OCI-M1 (cell line): ENCODE data around the gene KLHL25.

Source experiments
- DNase-seq: peaks from one replicate; lab custom pipeline; 2025; lab: John Stamatoyannopoulos, UW

The KLHL25 gene

GRCh38 chr15:85748176-85748575 lies 46.5 kb downstream of the KLHL25 start:
- no peak for DNase-seq

GRCh38 chr15:85746641-85747040 lies 48.1 kb downstream of the KLHL25 start:
- no peak for DNase-seq

- DNase-seq, result no peak
Observed at GRCh38 chr15:85745525-85746150, 49.1 kb downstream of the KLHL25 start.

GRCh38 chr15:85745023-85745422 lies 49.7 kb downstream of the KLHL25 start:
- no peak for DNase-seq

GRCh38 chr15:85744579-85744978 lies 50.1 kb downstream of the KLHL25 start:
- DNase-seq, result no peak

GRCh38 chr15:85743392-85744055 lies 51.2 kb downstream of the KLHL25 start:
- no peak for DNase-seq

GRCh38 chr15:85742186-85742821 lies 52.4 kb downstream of the KLHL25 start:
- no peak for DNase-seq

- DNase-seq, result no peak
Observed at GRCh38 chr15:85741662-85742061, 53.1 kb downstream of the KLHL25 start.

- DNase-seq, result no peak
Observed at GRCh38 chr15:85741021-85741421, 53.7 kb downstream of the KLHL25 start.

GRCh38 chr15:85737061-85737460 lies 57.7 kb downstream of the KLHL25 start:
- no peak for DNase-seq

GRCh38 chr15:85733416-85733815 lies 61.3 kb downstream of the KLHL25 start:
- peak; percentile 5 for DNase-seq

GRCh38 chr15:85730001-85730820 lies 64.5 kb downstream of the KLHL25 start:
- peak; percentile 76 for DNase-seq

- no peak for DNase-seq
Observed at GRCh38 chr15:85727068-85727467, 67.7 kb downstream of the KLHL25 start.

GRCh38 chr15:85726454-85726853 lies 68.3 kb downstream of the KLHL25 start:
- no peak for DNase-seq

GRCh38 chr15:85725564-85725963 lies 69.2 kb downstream of the KLHL25 start:
- no peak for DNase-seq

- no peak for DNase-seq
Observed at GRCh38 chr15:85725019-85725418, 69.7 kb downstream of the KLHL25 start.

GRCh38 chr15:85723960-85724945 lies 70.5 kb downstream of the KLHL25 start:
- no peak for DNase-seq

GRCh38 chr15:85722374-85723152 lies 72.2 kb downstream of the KLHL25 start:
- no peak for DNase-seq

- DNase-seq, result no peak
Observed at GRCh38 chr15:85718981-85719380, 75.7 kb downstream of the KLHL25 start.

- DNase-seq, result no peak
Observed at GRCh38 chr15:85718271-85718971, 76.3 kb downstream of the KLHL25 start.
